ENCODE data around the gene C6orf89.

- TF ChIP-seq CTCF (IDR thresholded peaks at IDR 0.05 in 8 of 11, conservative IDR thresholded peaks at IDR 0.05 in 3 of 11), result no peak
- no peak for TF ChIP-seq POLR2A (IDR thresholded peaks at IDR 0.05)
- TF ChIP-seq POLR2AphosphoS5 (IDR thresholded peaks at IDR 0.05), result no peak
Measured at GRCh38 chr6:36836111-36837021, 49.4 kb upstream of the C6orf89 start.
